HG03064 (cell line): ENCODE results near the gene LRP4.
A peak's percentile ranks its signal among the peaks of the same experiment; 100 is the strongest.
"Not testable (repeated sequence)": the region's sequence is repeated elsewhere in the genome, so short reads cannot be mapped to it uniquely, and the experiment has no call there.

Experiments
- ATAC-seq: cut with Tn5 transposase; IDR thresholded peaks from one replicate; pipeline ENCODE4 v1.9.1; 2021; ENCODE audit warnings: low read depth; ENCODE audit not compliant: unreplicated experiment

Gene LRP4

GRCh38 chr11:46918083-46918787, at the start of gene LRP4:
Gene LRP4 (minus strand): TSS chr11:46918550. CDS start chr11:46918379, 171 bp downstream.
- no peak for ATAC-seq

- no peak for ATAC-seq
Observed at GRCh38 chr11:46967962-46968361, 49.6 kb upstream of the LRP4 start.

- ATAC-seq, result no peak
Observed at GRCh38 chr11:46966773-46967172, 48.4 kb upstream of the LRP4 start.

GRCh38 chr11:46963844-46964243, 45.5 kb upstream of the LRP4 start:
- no peak for ATAC-seq

GRCh38 chr11:46961886-46962285, 43.5 kb upstream of the LRP4 start:
- not testable (repeated sequence) for ATAC-seq

GRCh38 chr11:46961041-46961440, 42.7 kb upstream of the LRP4 start:
- no peak for ATAC-seq

GRCh38 chr11:46958777-46959176, 40.4 kb upstream of the LRP4 start:
- no peak for ATAC-seq

GRCh38 chr11:46953093-46953492, 34.7 kb upstream of the LRP4 start:
- no peak for ATAC-seq

- no peak for ATAC-seq
Observed at GRCh38 chr11:46952553-46952952, 34.2 kb upstream of the LRP4 start.

- no peak for ATAC-seq
Observed at GRCh38 chr11:46951864-46952263, 33.5 kb upstream of the LRP4 start.

GRCh38 chr11:46949297-46949696, 30.9 kb upstream of the LRP4 start:
- no peak for ATAC-seq

GRCh38 chr11:46948378-46949131, 30.2 kb upstream of the LRP4 start:
- no peak for ATAC-seq

- no peak for ATAC-seq
Observed at GRCh38 chr11:46947399-46948077, 29.2 kb upstream of the LRP4 start.

- no peak for ATAC-seq
Observed at GRCh38 chr11:46944356-46945075, 26.2 kb upstream of the LRP4 start.

GRCh38 chr11:46942172-46942571, 23.8 kb upstream of the LRP4 start:
- no peak for ATAC-seq

GRCh38 chr11:46936138-46937110, 18.1 kb upstream of the LRP4 start, which contains the start of gene CSTPP1:
Gene CSTPP1 (plus strand): TSS chr11:46936761. CDS start chr11:46936806, 45 bp downstream.
- ATAC-seq, result peak; percentile 90

- ATAC-seq, result no peak
Observed at GRCh38 chr11:46930089-46930488, 11.7 kb upstream of the LRP4 start.

GRCh38 chr11:46928701-46929100, 10.4 kb upstream of the LRP4 start:
- ATAC-seq, result not testable (repeated sequence)

- ATAC-seq, result not testable (repeated sequence)
Observed at GRCh38 chr11:46927928-46928327, 9.6 kb upstream of the LRP4 start.

GRCh38 chr11:46920755-46921154, 2.4 kb upstream of the LRP4 start:
- ATAC-seq, result no peak
